Subcutaneous adipose tissue (tissue), 4 donors: Measurements from ENCODE around the gene TCP11. TPM values are rescaled to one million over a fixed set of nuclear protein-coding genes. Genes with fewer than 3 reads are reported as not detected.

Experiments used
- CTCF ChIP-seq: fragments of 450-650 bp; IDR thresholded peaks from one replicate; pipeline ENCODE4 v1.5.1; 2016; ENCODE audit warnings: low read depth, mild to moderate bottlenecking, control low read depth, antibody characterized with exemption, moderate library complexity
- total RNA-seq, 4 donors: library from RNA; depleted of rRNA; stranded (reverse); fragments of >200 nt; gene quantifications; one replicate each; pipeline ENCODE4 v1.1.0, GENCODE V29; 2016

TCP11 gene
- total RNA-seq, 4 donors from 2014 or later = not detected

- TF ChIP-seq CTCF = no peak
Measured at GRCh38 chr6:35173044-35173426, 31.9 kb upstream of the TCP11 start.

GRCh38 chr6:35170891-35171290 is 29.8 kb upstream of the TCP11 start:
- no peak for TF ChIP-seq CTCF

- no peak for TF ChIP-seq CTCF
Measured at GRCh38 chr6:35170166-35170565, 29.0 kb upstream of the TCP11 start.

GRCh38 chr6:35168461-35168861 is 27.3 kb upstream of the TCP11 start:
- TF ChIP-seq CTCF = no peak

- no peak for TF ChIP-seq CTCF
Measured at GRCh38 chr6:35167505-35167904, 26.4 kb upstream of the TCP11 start.

GRCh38 chr6:35166520-35166919 is 25.4 kb upstream of the TCP11 start:
- no peak for TF ChIP-seq CTCF

- no peak for TF ChIP-seq CTCF
Measured at GRCh38 chr6:35166116-35166515, 25.0 kb upstream of the TCP11 start.
